Measurements from ENCODE around the gene SEMA4D. TPM values are rescaled to one million over a fixed set of nuclear protein-coding genes. Genes with fewer than 3 reads are reported as not detected.

Gene SEMA4D
- total RNA-seq, 1 donor from 2014 or later, result 28.2 TPM

DNA sequence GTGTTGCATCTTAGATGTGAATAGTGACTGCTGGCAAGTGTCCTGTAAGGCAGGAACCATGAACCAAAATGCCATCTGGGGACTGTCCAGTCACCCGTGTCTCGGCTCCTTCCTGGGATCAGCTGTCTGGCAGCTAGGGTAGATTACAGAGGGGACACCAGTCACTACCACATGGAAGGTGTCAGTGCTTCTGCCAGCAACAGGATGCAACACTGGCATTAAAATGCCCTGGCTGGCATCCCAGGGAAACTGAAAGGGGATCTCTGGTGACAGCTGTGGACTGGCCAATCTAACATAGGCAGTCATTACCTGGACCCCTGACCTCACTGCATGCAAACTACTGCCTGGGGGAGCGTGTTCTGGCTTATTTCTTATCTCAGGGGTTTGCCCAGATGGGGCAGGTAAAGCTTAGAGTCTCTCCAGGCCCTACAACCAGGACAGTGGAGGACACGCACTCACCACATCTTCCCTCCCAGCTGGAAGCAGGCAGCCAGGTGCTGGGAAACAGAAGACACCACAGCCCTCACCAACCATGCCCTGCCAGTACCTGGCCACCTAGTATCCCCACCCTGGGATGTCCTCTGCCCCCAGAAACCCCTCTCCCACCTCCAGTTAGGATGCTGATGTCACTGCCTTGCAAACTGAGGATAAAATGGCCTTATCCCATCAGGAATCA, 83.8 kb downstream of the SEMA4D start:
- DNase-seq (ENCODE audit: low spot score), result no peak

DNA sequence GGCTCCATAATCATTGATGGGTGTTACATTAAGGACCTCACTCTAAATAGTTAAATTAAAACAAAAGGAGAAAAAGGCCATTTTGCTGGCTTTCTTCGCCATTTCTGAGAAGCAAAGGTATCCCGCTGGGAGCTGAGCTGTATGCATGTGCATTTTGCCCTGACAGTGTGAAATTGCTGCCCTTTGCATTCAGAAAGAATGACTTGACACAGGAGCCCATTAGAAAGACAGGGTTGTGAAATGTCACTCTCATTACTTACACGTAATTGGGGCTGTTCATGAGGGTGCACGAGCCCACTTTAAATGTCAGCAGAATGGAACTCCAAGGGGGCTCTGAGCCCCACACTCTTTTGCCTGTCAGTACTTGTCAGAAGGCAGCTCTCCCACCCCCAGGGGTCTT, 85.0 kb downstream of the SEMA4D start:
- no peak for DNase-seq (ENCODE audit: low spot score)

DNA sequence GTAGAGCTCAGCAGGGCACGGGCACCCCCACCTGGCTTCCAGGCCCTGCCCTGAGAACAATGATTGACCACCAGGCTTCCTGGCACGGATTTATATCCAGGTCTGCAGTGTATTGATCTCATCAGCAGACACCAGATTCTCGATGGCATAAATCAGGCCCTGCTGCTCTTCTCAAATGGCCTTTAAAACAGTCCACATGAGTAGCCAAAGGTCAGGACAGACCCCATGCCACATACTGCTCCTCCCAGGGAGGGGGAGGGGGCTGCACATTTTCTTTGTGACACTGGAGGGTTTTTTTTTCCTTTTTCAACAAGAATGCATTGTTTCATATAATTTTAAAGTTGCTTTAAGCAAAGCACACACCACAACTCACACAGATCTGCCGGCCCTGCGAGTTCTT, 85.4 kb downstream of the SEMA4D start:
- no peak for DNase-seq (ENCODE audit: low spot score)

DNA sequence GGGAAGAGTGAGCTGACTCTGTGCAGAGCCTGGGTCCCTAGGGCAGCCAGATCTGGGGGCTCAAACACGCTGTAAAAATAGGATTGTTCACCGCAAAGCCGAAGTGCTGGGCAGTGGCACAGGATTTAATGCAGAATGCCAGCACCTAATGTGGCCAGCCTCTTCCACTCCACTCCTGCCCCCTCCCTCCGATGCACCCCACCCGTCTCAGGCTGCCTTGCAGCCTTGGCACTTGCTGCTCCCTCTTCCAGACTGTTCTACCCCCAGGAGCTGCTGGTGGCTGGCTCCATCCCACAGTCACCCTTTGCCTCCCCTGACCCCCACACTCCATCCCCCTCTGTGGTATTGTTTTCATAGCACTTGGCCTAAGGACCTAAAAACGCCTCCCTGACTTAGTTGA, 86.2 kb downstream of the SEMA4D start:
- DNase-seq (ENCODE audit: low spot score), result no peak

DNA sequence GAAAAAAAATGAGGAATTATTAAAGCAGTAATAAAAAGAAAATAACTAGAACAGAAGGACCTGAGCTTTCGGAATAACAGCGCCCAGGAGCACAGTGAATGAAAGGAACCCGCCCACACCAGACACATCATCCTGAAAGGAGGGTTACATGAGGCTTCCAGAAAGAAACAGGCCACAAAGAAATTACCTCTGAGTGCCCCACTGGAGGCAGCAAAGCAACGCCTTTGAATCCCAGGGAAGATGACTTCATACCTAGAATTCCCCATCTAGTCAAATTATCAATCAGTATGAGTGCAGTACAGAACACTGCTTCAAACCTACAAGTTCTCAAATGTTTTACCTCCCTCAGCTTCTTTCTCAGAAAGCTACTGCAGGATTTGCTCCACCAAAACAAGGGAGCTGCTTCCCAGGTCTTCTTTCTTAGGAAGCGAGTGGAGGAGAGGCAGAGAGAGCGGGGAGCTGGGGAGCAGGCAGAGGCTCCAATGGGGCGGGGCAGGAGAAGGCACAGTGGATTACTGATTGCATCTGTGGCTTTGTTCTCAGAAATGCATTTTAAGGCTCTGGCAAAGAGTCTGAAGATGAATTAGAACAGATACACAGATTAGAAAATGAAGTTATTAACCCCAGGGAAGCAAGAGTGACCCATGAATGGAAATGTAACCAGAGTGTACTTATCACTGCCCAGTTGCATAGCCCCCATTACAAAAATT, 87.1 kb downstream of the SEMA4D start:
- DNase-seq (ENCODE audit: low spot score), result no peak

DNA sequence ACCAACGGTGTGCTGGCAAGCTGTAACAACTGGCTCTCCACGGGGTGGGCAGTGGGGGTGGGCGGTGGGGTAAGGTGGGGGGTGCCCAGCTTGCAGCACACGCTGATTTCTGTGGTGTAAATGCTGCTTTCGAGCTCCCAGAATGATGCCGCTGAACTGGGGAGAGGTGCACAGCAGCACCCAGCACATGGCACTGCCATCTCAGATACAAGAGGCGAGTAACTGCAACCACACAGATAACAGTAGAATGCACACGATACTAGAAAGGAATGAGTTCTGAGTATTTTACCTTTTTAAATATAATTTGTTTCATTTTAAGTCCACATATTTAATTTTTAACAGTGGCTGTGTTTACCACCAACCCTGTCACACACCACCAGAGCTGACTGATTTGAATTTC, 87.9 kb downstream of the SEMA4D start:
- no peak for DNase-seq (ENCODE audit: low spot score)

DNA sequence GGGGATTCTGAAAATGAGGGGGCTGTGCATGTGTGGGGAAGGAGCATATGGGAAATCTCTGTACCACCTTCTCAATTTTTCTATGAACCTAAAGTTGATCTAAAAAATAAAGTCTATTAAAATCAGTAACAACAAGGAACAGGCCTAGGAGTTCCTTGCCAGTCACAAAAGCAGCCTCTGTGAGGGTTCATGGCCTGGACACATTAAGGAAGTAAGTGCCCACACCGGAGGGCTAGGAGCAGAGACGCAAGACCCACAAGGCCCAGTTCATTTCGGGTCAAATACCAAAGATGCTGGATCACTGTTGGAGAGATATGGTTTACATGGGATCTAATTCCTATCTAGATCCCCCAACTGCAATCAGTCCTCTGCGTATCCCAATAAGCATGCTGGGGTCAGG, 88.4 kb downstream of the SEMA4D start:
- DNase-seq (ENCODE audit: low spot score), result no peak

DNA sequence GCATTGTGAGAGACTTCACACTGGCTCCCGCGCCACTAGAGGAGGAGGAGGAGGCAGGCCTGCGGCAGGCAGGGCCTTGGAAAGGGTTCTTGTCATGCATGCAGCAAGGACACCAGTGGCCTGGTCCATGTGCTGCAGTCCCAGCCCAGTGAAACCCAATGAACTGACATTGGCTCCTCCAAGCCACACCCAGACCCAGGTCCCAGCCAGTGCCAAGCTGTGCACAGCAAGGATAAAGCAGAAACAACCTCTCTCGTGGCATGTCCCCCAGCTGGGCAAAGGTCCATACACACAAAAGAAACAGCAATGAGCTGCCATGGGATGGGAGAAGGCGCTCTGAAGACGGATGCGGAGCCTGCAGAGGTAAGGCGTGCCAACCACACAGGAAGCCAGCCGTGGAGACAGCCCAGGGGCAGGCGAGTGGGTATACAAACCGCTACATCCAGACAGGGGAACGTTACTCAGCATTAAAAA, 89.2 kb downstream of the SEMA4D start:
- no peak for DNase-seq (ENCODE audit: low spot score)

DNA sequence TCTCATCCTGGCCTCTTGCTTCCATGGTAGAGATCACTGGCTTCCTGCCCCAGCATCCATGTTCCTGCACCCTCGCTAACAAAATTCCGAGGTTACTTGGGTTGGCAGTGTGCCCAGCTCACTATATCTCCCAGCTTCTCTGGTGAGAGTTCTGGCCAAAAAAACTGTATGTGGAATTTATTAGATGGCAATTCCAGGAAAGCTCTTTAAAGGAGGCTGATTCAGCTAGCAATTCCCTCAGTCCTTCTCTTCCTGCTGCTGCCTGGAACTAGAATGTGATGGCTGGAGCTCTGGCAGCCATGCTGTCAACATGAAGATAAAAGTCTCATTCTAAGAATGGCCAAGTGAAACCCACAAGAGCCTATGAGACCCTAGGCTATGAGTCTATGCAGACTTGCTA, 90.8 kb downstream of the SEMA4D start:
- no peak for DNase-seq (ENCODE audit: low spot score)

DNA sequence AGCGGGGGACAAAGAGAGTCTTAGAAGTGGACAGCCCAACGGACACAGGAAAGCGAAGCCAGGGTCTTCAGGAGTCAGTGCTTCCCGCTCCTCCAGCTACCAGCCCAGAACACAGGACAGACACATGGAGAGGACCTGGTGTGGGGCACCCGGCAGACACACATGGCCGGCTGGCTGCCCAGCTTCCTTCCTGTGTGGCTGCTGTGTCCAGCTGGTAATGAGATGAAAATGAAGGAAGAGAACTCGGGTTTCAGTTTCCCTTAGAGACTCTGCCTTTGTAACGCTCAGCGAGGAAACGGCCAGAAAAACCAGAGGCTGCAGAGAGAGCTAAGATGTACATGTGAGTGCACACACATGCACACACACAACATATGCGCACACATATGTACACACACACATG, 92.1 kb downstream of the SEMA4D start:
- peak; percentile 21 for DNase-seq (ENCODE audit: low spot score)

DNA sequence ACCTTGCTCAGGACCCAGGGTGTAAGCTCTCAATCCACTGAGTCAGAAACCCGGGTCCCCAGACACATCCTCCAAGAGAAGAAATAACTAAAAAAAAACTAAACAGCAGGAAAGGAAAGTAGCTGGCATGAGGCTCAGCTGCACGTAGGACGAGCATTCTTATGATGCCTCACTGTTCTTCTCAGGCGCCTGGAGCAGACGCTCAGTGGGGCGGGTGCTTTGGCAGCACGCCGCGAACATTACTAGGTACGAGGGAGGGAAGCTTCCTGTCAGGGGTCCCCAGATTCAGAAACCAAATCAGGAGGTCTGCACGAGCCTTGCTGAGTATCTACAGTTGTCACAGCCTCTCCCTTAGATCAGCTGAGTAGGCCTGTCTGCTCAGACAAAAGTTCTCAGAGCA, 93.8 kb downstream of the SEMA4D start:
- no peak for DNase-seq (ENCODE audit: low spot score)

DNA sequence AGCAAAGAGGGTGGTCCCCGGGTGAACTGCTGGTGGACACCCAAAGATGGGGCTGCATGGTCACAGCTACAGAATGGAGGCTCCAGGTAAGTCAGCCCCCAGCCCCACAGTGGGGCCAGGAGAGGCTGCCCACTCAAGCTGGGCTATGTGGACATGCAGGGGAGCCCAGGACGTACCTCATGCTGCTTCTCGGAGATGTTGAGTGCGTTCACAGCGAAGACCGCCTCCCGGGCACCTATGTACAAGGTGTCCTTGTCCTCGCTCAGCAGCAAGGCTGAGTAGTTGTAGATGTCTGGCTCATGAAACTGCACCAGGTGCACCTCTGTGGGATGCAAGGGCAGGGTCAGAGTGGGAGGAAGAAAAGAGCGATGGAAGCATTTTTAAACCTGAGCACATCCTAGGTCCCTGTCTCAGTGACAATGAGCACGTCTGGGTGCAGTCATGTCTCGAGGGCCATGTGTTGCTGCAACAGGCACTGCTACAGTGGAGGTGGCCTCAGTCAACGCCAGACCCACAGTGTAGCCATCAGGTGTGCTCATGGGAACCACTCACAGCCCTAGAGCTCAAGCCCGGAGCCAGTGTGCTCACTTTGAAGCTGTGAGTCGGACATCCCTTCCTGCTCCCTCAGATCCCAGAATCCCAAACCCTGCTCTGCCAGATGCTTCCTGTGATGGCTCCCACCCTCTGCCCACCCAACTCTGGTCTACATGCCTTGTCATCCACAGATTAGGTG, 95.1 kb downstream of the SEMA4D start:
- DNase-seq (ENCODE audit: low spot score), result no peak

DNA sequence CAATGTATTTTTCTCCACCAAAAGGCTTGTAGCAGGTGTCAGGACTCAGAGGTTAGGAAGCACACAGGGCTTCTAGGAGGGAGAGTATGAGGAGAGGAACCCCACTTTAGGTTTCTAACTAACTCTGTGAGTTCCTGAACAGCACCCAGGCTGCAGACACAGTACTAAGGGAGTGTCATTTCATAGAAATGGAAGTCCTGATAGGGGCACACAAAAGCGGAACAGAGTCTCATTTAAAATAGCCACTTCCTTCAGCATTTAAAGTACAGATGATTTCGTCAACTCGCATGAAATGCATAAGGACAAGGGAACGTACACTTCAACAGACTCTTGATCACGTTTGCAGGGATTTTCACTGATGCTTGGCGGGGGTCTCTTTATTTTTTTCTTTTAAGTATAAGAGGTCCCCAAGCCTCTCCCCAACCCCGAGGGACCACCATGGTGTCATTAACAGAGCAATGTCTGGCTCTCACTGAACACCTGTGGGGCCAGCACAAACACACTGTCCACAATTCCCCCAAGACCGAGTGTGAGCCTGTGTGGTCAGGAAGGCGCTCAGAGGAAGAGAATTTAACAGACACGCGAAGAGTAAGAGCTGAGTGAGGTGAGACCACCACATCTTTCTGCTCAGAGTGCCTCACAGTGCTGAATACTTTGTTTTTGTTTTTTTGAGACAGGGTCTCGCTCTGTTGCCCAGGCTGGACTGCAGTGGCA, 97.4 kb downstream of the SEMA4D start:
- DNase-seq (ENCODE audit: low spot score), result peak; percentile 19

DNA sequence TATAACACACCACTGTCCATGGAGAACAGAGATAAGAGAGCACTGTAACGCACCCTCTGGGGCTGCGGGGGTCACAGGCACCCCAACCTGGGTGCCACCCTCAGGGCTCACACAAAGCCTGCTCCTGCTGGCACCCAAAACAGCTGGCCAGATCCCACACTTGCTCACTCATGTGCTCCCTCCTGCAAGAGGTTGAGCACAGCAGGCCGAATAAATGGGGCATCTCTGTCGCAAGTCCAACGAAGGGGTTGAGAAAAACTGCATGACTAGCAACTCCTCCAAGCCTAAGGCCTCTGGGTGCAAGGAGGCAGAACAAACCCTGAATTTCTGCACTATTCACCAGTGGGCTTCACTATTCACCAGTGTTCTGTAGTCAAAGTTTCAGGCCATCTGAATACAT, 99.3 kb downstream of the SEMA4D start:
- DNase-seq (ENCODE audit: low spot score), result no peak

DNA sequence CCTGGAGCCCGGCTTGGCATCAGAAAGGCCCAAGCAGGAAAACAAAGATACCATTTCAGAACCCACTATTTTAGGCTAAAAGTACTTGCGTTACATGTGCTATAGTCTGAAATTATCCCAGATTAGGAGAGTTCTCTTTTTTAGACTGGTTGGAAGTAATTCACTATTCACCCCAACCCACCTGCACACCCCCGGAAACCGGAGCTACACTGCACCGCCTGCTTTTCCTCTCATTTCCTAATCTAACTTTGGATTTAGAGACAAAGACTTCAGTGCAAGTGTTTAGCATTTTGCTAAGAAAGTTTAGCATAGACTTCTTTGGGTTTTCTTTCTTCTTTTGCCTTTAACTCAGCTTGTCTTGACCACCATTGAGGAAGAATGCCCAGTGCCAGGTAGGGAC, 100.4 kb downstream of the SEMA4D start:
- DNase-seq (ENCODE audit: low spot score), result no peak

DNA sequence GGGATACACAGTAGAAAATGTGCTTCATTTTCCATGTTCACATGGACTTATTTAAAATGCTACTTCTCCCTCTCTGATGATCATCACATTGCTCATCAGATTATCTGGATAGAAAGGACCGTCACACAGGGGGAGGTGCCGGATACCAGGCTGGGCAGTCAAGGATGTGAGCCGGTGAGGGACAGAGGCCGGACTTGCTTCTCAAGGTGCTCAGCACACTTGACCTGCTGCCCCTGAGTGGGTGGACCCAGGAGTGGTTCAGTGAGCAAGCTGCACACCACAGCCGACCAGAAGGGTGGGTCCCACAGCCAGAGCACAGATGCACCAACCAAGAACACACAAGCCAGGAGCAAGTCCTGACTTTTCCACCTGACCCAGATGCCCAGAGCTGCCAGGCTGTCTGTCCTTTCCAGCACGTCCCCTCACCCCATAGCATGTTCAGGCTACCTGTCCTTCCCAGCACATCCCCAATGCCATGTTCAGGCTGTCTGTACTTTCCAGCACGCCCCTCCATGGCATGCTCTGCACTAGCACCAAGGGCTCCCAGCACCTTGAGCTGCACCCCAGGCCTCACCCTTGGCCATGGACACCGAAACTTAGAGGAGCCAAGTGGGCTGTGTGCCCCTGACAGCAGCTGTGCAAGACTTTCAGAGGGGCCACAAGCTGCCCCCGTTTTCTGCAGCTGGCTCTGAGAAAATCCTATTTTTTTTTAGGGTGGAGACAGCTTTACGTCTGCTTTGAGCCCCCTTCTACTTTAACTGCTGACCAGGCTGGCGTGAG, 101.8 kb downstream of the SEMA4D start:
- no peak for DNase-seq (ENCODE audit: low spot score)

DNA sequence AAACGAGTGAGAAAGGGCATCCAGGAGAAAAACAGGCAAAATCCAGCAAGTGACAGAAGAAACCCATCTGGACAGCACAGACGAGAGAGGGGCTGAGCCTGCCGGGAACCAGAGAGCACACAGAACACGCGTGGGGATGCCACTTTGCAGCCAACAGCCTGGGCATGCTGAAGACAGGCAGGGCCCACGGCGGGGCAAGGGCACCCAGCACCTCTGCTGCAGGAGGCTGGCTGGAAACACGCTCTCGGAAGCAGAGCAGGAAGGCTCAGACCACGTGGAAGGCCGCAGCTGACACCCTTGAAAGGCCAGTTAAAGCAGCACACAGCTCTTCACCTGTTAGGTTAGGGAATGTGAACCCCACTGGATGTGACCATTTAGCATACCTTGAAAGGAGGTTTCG, 103.5 kb downstream of the SEMA4D start:
- no peak for DNase-seq (ENCODE audit: low spot score)

DNA sequence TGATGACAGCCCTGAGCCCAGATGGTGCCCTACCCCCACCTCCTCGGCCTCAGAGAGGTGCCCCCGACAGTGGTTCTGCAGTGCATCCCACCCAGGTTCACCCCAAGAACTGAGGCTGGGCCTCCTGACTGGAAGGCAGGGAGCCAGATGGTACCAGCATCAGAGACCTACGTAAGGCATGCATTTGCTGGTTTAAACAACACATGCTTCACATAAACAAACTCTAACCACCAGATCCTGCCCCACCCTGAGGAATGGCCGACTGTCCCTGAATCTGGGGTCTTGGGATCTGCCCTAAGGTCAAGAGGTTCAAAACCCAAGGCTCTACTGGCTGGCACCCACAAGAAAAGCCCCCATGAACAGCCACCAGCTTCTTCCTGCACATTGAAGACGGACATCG, 106.3 kb downstream of the SEMA4D start:
- DNase-seq (ENCODE audit: low spot score), result no peak

DNA sequence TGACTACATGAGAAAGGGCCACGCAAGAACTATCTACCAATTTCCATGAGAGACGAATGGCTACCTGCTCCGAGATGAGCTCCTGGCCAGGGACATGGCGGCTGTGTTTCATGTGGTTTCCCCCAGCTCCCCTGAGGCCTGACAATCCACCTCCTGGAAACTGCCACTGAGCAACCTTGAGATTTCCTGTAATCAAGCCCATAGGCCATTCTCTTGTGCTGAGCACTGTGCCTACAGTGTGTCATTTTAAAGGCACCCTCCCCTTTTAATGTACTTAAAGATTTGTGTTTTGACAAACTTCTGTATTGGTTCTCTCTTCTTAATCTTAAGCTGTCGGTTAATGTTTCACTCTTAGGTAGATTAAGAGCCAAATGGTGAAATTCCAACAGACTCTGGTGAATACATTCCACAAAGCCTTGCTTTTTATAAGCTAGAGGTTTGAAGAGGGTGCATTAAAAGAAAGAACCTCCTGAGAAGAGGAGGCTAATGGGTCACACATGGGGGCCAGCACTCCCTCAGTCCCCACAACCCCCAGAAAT, 107.3 kb downstream of the SEMA4D start:
- no peak for DNase-seq (ENCODE audit: low spot score)

DNA sequence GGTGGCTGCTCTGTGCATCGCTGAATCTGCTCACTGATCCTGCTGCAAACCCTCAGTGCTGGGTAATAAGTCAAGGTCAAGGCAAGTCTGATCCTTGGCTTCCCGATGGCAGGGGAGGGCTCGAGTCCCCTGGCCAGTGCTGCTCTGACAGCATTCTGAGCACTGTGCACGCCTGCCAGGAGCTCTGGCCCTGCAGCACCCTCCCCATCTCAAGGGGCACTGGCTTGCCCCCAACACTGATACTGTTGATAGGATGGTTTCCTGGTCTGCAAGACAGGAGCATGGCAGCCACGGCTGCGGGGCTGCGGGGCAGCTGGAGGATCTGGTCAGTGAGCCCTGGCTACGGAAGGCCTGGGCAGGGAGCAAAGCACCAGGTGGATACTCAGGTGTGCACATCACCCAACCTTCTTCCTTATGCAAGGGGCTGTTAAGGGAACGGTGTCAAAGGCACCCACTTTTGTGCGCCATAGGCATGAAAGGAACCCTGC, 107.8 kb downstream of the SEMA4D start:
- DNase-seq (ENCODE audit: low spot score), result no peak

DNA sequence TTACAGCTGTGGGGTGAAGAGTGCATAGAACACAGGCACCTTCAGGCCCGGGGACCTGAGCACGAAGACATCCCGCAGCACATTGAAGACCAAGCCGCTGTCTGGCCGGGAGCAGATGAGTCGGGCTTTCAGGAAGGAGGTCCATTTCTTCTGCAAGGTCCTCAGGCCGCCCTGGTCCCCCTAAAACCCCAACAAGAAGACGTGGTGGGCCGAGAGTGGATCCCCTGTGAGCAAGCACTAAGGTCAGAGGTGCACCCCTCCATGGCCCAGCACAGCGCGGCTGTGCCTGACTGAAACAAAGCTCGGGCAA, 109.1 kb downstream of the SEMA4D start:
- no peak for DNase-seq (ENCODE audit: low spot score)

Measured in umbilical cord (tissue), 2 donors.